ENCODE measurements around the gene LONP1. TPM values are rescaled to one million over a fixed set of nuclear protein-coding genes. Genes with fewer than 3 reads are reported as not detected.

LONP1 gene, protein sequence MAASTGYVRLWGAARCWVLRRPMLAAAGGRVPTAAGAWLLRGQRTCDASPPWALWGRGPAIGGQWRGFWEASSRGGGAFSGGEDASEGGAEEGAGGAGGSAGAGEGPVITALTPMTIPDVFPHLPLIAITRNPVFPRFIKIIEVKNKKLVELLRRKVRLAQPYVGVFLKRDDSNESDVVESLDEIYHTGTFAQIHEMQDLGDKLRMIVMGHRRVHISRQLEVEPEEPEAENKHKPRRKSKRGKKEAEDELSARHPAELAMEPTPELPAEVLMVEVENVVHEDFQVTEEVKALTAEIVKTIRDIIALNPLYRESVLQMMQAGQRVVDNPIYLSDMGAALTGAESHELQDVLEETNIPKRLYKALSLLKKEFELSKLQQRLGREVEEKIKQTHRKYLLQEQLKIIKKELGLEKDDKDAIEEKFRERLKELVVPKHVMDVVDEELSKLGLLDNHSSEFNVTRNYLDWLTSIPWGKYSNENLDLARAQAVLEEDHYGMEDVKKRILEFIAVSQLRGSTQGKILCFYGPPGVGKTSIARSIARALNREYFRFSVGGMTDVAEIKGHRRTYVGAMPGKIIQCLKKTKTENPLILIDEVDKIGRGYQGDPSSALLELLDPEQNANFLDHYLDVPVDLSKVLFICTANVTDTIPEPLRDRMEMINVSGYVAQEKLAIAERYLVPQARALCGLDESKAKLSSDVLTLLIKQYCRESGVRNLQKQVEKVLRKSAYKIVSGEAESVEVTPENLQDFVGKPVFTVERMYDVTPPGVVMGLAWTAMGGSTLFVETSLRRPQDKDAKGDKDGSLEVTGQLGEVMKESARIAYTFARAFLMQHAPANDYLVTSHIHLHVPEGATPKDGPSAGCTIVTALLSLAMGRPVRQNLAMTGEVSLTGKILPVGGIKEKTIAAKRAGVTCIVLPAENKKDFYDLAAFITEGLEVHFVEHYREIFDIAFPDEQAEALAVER
- total RNA-seq: 98.4 and 109 TPM in 2 replicates

DNA sequence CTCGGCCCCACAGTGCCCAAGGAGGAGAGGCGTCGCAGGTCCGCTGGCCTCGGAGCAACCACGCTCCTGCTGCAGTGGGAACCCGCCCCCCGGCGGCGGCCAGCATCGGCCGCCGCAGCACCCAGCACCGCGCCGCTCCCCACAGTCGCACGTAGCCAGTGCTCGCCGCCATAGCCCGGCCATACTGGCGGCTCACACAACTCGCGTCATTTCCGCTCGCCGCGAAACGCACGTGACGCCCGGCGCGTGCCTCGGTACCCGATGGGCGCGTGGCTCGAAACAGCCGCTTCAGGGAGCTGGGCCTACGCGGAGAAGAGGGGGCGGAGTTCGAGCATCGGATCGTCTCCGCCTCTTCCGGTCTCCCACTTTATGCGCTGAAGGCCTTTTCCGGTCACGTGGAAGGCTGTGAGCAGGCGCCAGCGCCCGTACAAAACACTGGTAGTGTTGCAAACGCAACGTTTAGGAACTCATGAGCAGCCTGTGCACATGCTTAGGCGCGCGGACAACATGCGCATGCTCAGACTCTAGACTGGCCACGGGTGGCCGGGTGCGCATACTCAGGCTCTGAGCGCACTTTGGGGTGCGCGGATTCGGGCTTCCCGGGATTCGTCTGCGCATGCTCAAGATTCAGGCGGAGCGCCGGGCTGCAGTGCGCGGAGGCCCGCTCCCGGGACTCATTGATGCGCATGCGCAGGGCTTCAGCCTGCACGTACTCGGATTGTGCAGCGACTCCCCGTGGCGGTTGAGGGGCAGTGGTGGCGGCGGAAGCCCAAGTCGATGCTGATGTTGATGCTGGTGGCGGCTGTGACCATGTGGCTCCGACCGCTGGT, at the start of gene LONP1, which contains the start of gene CATSPERD:
Gene LONP1, minus strand, starts transcription at position 186 of the 830 bp plus-strand sequence. Its CDS starts 14 bp downstream, at position 172.
Gene CATSPERD, plus strand, starts transcription at position 677 of the 830 bp plus-strand sequence. Its CDS starts 101 bp downstream, at position 778.

DNA sequence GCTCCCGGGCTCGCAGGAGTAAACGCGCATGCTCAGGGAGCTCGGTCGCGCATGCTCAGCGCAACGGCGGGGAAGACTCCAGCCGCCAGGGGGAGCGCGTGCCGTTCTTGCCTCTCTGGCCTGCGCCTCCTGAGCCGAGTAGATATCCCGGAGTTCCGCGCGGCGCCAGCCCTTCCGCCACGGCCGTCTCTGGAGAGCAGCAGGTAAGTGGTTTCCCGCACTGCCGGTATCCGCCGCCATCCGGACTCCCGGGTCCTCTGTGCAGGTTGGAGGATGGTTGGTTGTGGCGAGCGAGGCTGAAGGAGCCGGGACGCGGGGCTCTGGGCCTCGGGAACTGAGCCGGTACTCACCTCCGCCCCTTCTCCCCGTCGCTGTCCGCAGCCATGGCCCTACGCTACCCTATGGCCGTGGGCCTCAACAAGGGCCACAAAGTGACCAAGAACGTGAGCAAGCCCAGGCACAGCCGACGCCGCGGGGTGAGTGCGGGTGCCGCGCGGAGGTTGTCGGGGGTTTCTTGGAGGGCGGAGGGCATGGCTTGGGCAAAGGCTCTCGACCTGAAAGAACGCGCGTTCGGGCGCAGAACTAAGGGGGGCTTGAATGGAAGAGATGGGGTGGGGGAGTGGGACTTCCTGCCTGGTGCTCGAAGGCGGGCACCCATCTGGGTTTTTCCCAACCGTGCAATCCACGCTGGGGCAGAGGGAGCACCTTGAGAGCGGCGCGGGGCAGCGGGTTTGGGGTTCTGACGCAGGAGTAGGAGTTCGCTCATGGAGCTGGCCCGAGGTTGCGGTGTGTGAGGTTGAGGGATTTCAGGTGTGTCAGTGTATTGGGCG, 29.6 kb downstream of the LONP1 start, which contains the start of gene RPL36:
Gene RPL36, plus strand, starts transcription at position 171 of the 830 bp plus-strand sequence. Its CDS starts 213 bp downstream, at position 384.

DNA sequence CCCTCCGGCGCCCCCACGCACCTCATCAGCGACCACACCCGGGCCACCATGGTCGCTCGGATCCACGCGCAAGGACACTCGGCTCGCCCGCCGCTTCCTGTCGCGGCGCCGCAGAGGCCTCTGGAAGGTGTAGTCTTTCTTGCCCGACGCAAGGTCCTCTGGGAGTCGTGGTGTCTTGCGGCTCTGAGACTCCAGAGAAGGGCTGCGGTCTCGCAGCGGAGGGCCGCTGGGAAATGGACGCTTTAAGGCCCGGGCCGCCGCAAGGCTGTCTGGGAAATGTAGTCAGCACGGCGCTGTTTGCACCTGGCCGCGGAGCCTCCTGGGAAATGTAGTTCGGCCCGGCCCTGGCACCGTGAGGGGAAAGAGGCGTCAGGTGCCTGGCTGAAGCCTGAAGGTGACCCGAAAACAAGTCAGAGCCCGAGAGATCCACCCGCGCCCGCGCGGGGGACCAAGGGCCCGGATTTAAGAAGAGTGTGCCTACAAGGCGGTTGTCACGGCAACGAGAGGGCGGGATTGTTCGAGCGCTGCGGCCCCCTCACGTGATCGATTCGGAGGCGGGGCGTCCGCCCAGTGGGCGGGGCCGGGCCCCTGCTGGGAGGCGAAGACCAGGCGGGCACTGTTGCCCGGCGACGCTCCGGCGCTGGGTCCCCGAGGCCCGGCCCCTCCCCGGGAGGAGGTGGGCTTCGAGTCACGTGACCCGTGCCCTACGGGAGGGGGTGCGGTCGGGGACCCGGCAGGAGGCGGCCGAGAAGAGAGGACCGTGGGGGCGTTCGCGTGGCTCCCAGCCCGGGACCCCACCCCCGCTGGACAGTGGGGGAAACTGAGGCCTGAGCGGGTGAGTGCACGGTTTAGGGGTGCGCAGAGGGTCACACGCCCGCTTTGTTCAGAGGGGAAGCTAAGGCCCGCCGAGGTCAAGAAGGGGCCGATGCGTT, 39.2 kb downstream of the LONP1 start, which contains the start of the genes HSD11B1L and MICOS13:
Gene HSD11B1L, plus strand, starts transcription at position 591 of the 932 bp plus-strand sequence. CDS start 3,806 bp downstream, outside the sequence.
Gene MICOS13, minus strand, starts transcription at position 80 of the 932 bp plus-strand sequence. Its CDS starts 30 bp downstream, at position 50.

Other genes with a start within 250 kb of the LONP1 start
- under 0.01 TPM in 1 of 2 replicates, not detected in the other for gene TINCR, start 152.2 kb downstream of the LONP1 start, total RNA-seq
- 9.2 and 11.9 TPM in 2 replicates for gene SAFB2, start 97.4 kb downstream of the LONP1 start, total RNA-seq
- 29.4 and 41.8 TPM in 2 replicates for gene SAFB, start 97.1 kb downstream of the LONP1 start, total RNA-seq
- 93.1 and 93.7 TPM in 2 replicates for gene MICOS13, start 39.6 kb downstream of the LONP1 start, total RNA-seq
- 12.4 and 13.1 TPM in 2 replicates for gene HSD11B1L, start 39.1 kb downstream of the LONP1 start, total RNA-seq
- 1,608 and 1,657 TPM in 2 replicates for gene RPL36, start 29.9 kb downstream of the LONP1 start, total RNA-seq
- gene CATSPERD, start 491 bp upstream of the LONP1 start, total RNA-seq: not detected in 2 replicates
- gene PRR22, start 64.6 kb upstream of the LONP1 start, total RNA-seq: 0.59 TPM in 1 of 2 replicates, not detected in the other
- gene DUS3L, start 71.0 kb upstream of the LONP1 start, total RNA-seq: 24.4 and 24.5 TPM in 2 replicates
- gene NRTN, start 84.9 kb upstream of the LONP1 start, total RNA-seq: 0.15 TPM in 1 of 2 replicates, not detected in the other
- gene FUT6, start 119.6 kb upstream of the LONP1 start, total RNA-seq: not detected in 2 replicates
- gene FUT3, start 131.3 kb upstream of the LONP1 start, total RNA-seq: under 0.01 TPM in 1 of 2 replicates, not detected in the other
- gene FUT5, start 150.4 kb upstream of the LONP1 start, total RNA-seq: not detected in 2 replicates
- 444 and 470 TPM in 2 replicates for gene NDUFA11, start 183.6 kb upstream of the LONP1 start, total RNA-seq
- gene VMAC, start 184.7 kb upstream of the LONP1 start, total RNA-seq: 2.1 and 3.2 TPM in 2 replicates
- 4.4 and 5.4 TPM in 2 replicates for gene CAPS, start 194.1 kb upstream of the LONP1 start, total RNA-seq